HG03159 (cell line): Measurements from ENCODE around the gene RNF180.
"Not testable (repeated sequence)": the region's sequence is repeated elsewhere in the genome, so short reads cannot be mapped to it uniquely, and the experiment has no call there.

ENCODE experiments used
- ATAC-seq: cut with Tn5 transposase; IDR thresholded peaks from one replicate; pipeline ENCODE4 v1.9.1; 2021; ENCODE audit warnings: mild to moderate bottlenecking, moderate library complexity; ENCODE audit not compliant: unreplicated experiment

RNF180 gene

DNA sequence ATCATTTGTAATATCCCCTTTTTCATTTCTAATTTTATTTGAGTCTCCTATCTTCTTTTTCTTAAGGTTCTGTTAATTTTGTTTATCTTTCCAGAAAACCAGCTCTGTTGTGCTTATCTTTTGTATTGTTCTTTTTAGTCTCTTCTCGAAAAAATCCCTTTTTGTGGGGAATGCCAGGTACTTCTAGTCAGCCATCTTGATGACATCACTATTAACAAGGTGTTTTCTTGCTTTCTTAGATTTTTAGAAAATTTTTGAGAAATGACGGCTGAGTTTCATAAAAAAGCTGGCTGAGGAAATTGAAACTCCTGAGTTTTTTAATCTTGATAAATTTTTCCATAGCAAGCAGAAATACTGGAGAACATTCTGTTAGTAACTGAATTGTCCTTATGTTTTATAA is 10.7 kb downstream of the RNF180 start:
- ATAC-seq = no peak

DNA sequence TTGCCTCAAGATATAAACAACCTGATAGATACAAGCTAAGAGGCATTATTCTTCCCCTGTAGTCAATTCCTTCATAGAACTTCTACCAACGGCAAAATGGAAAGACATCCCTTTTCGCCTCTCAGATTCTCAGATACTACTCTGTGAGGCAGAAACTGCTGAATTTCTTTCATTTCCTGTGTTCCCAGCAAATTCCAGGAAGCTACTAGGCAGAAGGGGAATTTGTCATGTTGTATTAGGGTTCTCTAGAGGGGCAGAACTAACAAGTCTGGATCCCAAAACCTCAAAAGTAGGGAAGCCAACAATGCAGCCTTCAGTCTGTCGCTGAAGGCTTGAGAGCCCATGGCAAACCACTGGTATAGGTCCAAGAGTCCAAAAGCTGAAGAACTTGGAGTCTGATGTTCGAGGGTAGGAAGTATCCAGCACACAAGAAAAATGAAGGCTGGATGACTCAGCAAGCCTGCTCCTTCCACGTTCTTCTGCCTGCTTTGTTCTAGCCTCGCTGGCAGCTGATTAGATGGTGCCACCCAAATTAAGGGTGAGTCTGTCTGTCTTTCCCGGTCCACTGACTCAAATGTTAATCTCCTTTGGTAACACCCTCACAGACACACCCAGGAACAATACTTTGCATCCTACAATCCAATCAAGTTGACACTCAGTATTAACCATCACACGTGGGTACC is 15.2 kb downstream of the RNF180 start:
- ATAC-seq = no peak

DNA sequence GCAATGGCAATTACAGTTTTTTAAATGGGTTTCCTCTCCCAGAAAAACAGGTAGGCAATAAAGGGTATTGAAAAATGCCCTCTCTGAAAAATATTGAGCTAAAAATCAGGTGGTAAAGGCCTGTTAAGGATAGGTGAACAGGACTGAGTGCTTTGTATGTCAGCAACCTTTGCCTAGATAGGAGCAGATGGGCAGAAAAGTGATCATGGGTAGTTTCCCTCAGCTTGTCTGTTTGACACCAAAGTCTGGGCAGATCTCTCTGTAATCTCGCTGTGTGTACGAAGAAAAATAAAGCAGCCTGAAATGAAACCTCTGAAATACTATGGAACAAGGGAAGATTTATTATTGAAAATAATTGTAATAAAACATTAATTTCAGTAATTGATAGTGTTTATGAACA is 15.8 kb downstream of the RNF180 start:
- no peak for ATAC-seq

DNA sequence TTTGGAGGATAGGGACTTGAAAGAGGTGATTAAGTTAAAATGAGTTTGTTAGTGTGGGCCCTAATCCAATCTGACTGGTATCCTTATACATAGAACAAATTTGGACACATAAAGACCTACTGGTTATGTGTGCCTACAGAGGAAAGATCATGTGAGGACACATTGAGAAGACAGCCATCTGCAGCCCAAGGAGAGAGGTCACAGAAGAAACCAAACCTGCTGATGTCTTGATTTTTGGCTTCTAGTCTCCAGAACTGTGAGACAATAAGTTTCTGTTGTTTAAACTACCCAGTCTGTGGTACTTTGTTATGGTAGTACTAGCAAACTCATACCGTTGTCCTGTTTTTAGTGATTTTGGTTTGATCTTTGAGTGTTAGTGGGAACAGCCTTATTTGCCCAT is 18.3 kb downstream of the RNF180 start:
- ATAC-seq = no peak

DNA sequence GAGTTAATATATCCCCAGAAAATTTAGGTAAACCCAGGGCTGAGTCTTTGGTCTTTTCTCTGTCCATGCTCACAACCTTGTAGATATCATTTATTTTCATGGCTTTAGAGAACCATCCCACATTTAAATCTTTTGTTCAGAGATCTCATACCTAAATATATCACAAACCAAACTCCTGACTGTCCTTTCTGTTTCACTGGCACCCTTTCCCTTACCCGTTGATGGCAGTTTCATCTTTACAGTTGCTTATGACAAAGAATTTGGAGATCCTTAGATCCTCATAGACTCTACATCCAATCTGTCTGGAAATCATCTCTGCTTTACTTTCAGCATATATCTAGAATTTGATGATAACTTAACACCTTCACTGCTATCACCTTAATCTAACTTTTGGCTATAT is 19.2 kb downstream of the RNF180 start:
- ATAC-seq = no peak

DNA sequence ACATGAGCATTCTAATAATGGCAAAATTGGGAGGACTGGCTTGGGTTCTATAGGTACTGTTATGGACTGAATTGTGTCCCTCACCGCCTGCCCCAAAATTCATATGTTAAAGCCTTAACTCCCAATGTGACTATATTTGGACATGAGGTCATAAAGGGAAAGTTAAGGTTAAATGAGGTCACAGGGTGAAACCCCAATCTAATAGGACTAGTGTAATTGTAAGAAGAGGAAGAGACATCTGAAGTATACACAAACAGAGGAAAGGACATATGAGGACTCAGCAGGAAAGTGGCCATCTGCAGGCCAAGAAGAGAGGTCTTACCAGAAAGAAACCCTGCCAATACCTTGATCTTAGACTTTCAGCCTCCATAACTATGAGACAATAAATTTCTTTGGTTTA is 23.1 kb downstream of the RNF180 start:
- ATAC-seq = peak; percentile 38

DNA sequence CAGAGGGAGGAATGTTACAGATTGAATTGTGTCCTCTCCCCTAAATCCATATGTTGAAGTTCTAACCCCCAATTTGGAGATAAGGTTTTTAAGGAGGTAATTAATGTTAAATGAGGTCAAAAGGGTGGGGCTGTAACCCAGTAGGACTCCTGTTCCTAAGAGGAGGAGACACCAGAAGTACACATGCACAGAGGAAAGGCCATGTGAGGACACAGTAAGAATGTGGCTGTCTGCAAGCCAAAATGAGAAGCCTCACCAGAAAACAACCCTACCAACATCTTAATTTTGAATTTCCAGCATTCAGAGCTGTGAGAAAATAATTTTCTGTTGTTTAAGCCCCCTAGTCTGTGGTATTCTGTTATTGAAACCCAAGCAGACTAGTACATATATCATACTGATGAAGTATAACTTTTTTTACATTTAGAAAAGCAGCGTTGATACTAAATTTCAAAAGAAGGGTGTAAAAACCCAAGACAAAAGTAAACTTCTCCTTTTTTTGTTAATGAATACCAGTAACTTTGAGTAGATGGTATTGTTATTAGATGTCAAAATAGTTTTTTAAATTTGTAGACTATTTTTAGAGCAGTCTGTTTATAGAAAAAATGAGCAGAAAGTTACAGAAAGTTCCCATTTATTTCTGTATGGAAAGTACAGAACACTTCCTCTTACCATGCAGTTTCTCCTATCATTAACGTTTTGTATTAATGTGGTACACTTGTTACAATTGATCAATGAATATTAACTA is 25.1 kb downstream of the RNF180 start:
- ATAC-seq = peak; percentile 66

DNA sequence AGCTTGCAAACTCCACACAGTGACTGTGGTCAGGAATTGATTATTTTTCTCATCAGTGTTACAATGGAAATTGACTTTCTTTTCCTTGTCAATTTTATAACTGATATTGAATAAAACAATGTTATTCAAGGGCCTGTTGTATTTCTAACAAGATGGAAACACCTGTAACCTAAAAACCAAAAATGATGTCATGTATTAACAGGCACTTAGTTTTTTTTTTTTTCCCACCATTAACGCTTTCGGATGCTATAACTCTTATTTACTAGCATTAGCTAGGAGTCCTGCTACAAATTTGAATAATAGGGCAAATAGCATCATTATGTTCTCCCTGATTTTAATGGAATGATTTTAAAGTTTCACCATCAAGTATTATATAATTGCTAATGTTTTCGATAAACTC is 30.3 kb downstream of the RNF180 start:
- no peak for ATAC-seq

DNA sequence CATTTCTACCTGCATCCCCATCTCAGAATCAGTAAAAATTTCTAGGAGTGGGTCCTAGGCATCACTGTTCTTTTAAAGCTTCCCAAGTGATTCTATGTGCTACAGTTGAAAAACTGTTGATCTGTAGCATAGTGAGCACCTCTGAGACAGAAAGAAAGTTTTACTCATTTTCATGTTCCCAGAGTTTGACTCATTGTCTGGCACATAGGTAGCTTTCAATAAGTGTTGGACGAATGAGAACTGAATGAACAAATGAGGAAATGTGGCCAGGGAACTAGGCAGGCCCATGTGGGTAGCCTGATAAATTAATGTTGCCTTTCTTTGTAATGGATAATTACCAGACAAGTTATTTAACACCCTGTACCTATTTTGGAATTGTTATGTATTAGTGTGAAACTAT is 33.8 kb downstream of the RNF180 start:
- ATAC-seq = no peak

DNA sequence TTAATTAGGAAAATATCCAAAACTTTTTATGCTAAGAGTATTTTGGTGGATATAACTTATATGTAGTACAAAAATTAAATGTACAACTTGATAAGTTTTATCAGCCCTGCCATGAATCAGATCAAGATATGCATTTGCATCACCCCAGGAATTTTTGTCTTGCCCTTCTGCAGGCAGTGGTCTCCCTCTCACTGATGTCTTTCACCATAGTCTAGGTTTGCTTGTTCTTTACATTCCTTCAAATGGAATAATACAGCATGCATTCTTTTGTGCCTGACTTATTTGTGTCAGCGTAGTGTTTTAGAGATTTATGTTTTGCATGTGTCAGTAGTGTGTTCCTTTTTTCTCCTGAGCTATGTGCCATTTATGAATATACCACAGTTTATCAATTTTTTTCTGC is 36.4 kb downstream of the RNF180 start:
- ATAC-seq = no peak

DNA sequence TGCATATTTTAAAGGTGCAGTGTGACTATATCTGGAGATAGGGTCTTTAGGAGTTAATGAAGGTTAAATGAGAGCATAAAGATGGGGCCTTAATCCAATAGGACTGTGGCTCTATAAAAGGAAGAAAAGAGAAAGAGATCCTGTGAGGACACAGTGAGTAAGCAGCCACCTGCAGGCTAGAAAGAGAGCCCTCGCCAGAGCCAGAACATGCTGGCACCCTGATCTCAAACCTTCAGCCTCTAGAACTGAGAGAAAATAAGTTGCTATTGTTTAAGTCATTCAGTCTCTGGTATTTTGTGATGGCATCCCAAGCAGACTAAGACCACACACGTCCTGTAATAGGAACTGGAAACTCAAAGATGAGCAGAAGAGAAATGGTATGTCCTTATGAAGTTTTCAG is 41.0 kb downstream of the RNF180 start:
- ATAC-seq = no peak

DNA sequence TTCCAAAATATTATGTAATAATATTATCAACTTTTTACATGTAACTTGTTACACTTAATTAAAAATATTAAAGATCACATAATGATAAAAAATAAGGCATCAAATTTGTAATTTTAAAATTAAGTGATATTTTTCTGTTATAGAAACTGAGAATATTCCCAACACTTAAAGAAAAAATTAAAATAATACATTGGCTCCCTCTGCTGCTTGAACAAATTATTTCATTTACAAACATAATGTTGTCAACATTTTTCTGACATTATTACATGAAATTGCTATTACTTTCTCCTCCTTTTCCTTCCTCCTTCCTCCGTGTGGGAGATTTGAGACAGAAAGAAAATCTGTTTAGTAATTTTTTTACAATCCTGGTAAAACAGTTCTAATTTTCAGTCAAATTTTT is 42.3 kb downstream of the RNF180 start:
- ATAC-seq = no peak

DNA sequence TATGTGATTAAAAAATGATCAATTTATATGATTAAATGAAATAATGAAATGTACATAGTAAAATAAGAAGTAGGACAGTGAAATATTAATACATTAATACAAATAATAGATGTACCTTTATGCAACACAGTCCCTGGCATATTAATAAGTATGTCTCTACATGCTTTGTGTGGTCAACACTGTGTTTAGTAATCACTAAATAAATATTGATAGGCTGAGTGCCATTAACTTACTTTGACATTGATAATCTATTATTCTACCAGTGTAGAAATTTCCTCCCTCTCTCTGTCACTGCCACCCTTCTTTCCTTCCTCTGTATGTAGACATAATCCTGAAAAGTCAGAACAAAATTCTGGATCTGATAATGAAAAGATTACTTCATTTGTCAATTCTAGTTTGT is 43.7 kb downstream of the RNF180 start:
- no peak for ATAC-seq

DNA sequence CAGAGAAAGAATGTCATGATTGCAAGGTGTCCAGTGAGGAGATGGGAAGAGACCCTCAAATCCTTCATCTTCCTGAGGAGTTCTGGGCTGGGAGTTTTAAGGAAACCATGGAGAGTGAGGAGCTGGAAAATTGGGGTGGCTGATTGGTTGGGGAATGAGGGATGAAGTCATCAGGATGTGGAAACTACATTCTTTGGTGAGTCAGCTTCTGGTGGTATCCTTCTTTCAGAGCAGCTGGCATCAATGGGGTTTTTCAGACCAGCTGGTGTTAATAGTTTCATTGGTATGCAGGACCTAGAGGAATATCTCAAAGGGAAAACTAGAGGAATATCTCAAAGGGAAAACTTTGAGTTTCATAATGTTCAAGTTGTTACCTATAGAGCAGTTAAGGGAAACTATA is 45.2 kb downstream of the RNF180 start:
- ATAC-seq = no peak

DNA sequence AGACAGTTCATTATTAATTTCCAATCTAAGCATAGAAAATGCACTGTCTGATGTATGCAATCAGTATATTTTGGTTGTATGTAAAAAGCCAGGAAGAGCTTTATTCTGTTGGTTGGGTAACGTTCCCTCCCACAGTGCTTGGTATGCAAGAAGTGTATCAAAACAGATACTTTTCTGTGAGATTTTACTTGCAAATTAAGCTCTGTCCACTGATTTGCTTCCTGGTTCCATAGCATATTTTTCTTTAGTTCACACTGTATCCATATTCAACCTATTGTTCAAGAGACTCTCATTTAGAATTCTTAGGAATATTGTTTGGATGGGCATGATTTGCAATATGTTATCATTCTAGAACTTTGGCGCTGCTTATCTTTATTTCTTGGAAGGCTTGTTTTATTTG is 47.4 kb downstream of the RNF180 start:
- ATAC-seq = no peak

DNA sequence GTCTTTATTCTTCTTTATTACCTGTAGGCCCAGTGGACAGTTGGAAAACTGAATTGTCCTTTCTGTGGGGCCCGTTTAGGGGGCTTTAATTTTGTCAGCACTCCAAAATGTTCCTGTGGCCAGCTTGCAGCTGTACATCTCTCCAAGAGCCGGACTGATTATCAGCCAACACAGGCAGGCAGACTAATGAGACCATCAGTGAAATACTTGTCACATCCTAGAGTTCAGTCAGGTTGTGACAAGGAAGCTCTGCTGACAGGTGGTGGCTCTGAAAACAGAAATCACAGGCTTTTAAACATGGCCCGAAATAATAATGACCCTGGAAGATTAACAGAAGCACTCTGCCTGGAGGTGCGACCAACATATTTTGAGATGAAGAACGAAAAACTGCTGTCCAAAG is 47.9 kb downstream of the RNF180 start:
- no peak for ATAC-seq

DNA sequence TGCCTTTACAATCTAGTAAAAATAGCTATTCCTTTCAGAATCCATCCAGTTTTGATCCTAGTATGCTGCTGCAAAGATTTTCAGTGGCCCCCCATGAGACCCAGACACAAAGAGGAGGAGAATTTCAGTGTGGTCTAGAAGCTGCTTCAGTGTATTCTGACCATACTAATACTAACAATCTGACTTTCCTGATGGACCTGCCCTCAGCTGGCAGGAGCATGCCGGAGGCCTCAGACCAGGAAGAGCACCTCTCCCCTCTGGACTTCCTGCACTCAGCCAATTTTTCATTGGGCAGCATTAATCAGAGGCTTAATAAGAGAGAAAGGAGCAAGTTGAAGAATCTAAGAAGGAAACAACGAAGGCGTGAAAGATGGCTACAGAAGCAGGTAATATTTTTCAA is 48.5 kb downstream of the RNF180 start:
- no peak for ATAC-seq

DNA sequence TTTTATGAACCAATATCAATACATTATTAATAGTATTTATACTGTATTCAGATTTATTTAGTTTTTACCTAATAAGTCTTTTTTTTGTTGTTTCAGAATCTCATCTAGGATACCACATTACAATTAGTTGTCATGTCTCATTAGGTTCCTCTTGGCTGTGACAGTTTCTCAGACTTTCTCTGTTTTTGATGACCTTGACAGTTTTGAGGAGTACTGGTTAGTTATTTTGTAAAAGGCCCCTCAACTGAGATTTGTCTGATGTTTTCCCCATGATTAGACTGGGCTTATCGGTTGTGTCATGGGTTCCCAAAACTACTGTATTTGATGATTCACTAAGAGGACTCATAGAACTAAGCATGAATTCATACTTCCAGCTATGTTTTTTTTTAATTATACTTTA is 56.3 kb downstream of the RNF180 start:
- no peak for ATAC-seq

DNA sequence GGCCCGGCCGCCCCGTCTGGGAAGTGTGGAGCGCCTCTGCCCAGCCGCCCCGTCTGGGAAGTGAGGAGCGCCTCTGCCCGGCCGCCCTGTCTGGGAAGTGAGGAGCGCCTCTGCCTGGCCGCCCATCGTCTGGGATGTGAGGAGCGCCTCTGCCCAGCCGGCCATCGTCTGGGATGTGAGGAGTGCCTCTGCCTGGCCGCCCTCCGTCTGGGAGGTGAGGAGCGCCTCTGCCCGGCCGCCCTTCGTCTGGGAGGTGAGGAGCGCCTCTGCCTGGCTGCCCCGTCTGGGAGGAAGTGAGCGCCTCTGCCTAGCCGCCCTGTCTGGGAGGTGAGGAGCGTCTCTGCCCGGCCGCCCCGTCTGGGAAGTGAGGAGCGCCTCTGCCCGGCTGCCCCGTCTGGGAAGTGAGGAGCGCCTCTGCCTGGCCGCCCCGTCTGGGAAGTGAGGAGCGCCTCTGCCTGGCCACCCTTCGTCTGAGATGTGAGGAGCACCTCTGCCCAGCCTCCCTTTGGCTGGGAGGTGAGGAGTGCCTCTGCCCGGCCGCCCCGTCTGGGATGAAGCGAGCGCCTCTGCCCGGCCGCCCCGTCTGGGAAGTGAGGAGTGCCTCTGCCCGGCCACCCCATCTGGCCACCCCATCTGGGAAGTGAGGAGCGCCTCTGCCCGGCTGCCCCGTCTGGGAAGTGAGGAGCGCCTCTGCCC is 59.8 kb downstream of the RNF180 start:
- not testable (repeated sequence) for ATAC-seq

DNA sequence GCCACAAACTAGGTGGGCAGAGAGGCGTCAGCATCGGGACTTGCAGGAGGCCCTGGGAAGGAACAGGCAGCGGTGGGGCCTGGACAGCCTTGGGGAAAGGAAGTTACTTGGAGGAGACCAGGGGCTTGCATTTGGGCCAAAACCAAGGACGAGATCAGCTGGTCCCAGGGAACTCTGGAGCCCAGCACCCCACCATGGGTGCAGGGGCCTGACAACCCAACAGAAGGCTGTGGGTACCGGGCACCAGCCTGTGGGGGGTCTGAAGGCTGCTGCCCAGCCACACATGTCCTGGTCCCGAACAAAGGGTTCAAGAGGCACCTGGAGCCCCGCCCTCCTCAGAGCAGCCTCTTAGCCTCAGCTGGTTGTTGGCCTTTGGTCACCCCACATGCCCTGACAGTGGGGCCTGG is 61.5 kb downstream of the RNF180 start:
- ATAC-seq = not testable (repeated sequence)

DNA sequence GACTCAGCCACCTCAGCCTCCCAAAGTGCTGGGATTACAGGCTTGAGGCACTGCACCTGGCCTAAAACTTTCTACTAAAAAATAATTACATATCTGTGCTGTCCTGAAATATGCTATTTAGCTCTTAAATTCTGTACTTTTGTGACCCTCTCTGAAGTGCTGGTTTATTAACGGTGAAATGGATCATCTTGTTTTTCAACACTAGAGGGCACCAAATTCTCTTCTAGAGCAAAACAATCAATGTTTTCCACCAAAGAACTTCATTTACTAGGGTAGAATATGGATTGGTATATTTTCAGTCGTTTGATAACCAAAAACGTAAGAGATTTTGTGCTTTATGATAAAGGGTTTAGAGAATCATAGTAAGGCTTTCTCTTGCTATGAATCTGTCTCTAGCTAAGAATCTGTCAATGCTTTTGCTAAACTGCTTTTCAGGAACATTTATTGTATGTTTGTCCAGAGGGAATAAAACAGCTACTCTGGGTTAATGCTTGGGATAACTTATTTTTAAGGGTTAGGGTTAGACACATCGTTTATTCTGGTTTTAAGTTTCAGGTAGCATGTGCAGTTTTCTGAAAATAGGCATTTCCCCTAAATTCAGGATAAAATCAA is 63.6 kb downstream of the RNF180 start:
- ATAC-seq = peak; percentile 77

DNA sequence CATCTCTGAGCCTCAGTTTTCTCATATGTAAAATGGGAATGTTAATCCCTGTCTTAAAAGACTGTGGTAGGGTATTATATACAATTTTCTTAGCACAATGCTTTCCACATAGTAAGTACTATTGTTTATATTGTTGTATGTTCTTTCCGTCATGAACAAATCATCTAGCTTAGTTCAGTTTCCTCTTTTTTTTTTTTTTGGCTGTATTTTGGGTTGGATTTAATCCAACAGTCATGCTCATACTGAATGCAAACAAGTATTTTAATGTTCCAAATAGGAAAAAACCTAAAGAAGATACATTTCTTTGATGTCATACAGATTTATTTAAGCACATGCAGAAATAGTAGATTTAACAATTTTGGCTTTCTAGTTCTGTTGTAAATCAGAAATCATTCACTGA is 95.1 kb downstream of the RNF180 start:
- no peak for ATAC-seq
